Activated naive CD4-positive, alpha-beta T cell treated with anti-CD3 and anti-CD28 coated beads for 36 hours (primary cell): ENCODE data around the gene RPL6. TPM values are rescaled to one million over a fixed set of nuclear protein-coding genes. Genes with fewer than 3 reads are reported as not detected.

Experiments
- CTCF ChIA-PET: fragments of 350-600 bp; sonication (Branson Sonifier 250); formaldehyde crosslinking; loops from one replicate; lab custom pipeline; 2021; ENCODE audit warnings: antibody characterized with exemption; lab: Charles Lee
- DNase-seq: peaks from one replicate; pipeline ENCODE4 v3.0.0-alpha.2; 2020
- H3K27ac Mint-ChIP-seq: one replicate; pipeline ENCODE4 v1.8.0; 2021; ENCODE audit warnings: mild to moderate bottlenecking, mixed read lengths
- H3K27me3 Mint-ChIP-seq: one replicate; pipeline ENCODE4 v1.8.0; 2021; ENCODE audit warnings: low read depth, mixed read lengths
- H3K36me3 Mint-ChIP-seq: one replicate; pipeline ENCODE4 v1.8.0; 2021; ENCODE audit warnings: low read depth, mixed read lengths
- H3K4me1 Mint-ChIP-seq: one replicate; pipeline ENCODE4 v1.8.0; 2021; ENCODE audit warnings: low read depth, mixed read lengths
- H3K4me3 Mint-ChIP-seq: one replicate; pipeline ENCODE4 v1.8.0; 2021; ENCODE audit warnings: mild to moderate bottlenecking, moderate library complexity, mixed read lengths
- H3K9me3 Mint-ChIP-seq: one replicate; pipeline ENCODE4 v1.8.0; 2021; ENCODE audit warnings: mixed read lengths
- intact Hi-C: fragments of 100-400 bp; cut with micrococcal nuclease; formaldehyde crosslinking; loops from one replicate; pipeline ENCODE4 v1.15.1; 2023
- total RNA-seq, 2 experiments: library from RNA; stranded (reverse); gene quantifications; one replicate each; pipeline ENCODE4 v1.2.3, GENCODE V29; 2021

RPL6 gene
- total RNA-seq, 2 experiments from 2014 or later = 2,358 to 2,432 TPM

GRCh38 chr12:112368856-112369255 is 40.5 kb downstream of the RPL6 start:
- no peaks in the 10 kb centered on the region for H3K27me3 Mint-ChIP-seq
- no peak overlapping the region for H3K27ac Mint-ChIP-seq
- intact Hi-C loops = no loop called here
- no peaks in the 10 kb centered on the region for H3K36me3 Mint-ChIP-seq
- CTCF ChIA-PET = no interaction called here
- no peaks in the 10 kb centered on the region for H3K9me3 Mint-ChIP-seq
- H3K4me1 Mint-ChIP-seq = peaks cover 4% of the 10 kb centered on the region
- H3K4me3 Mint-ChIP-seq = no peak overlapping the region
- no peak for DNase-seq

- CTCF ChIA-PET = no interaction called here
- no peaks in the 10 kb centered on the region for H3K27me3 Mint-ChIP-seq
- intact Hi-C loops = no loop called here
- no peak overlapping the region for H3K27ac Mint-ChIP-seq
- peaks cover 4% of the 10 kb centered on the region for H3K4me1 Mint-ChIP-seq
- DNase-seq = no peak
- H3K9me3 Mint-ChIP-seq = no peaks in the 10 kb centered on the region
- H3K4me3 Mint-ChIP-seq = no peak overlapping the region
- H3K36me3 Mint-ChIP-seq = no peaks in the 10 kb centered on the region
Observed at GRCh38 chr12:112367965-112368364, 41.4 kb downstream of the RPL6 start.

- Mint-ChIP-seq H3K36me3 (no peaks in the 10 kb centered on the region), H3K27me3 (no peaks in the 10 kb centered on the region), H3K4me1 (peaks cover 2% of the 10 kb centered on the region), H3K27ac (no peak overlapping the region), H3K9me3 (no peaks in the 10 kb centered on the region), H3K4me3 (no peak overlapping the region)
- intact Hi-C loops = no loop called here
- CTCF ChIA-PET = no interaction called here
- DNase-seq = no peak
Observed at GRCh38 chr12:112362310-112362709, 47.1 kb downstream of the RPL6 start.

- Mint-ChIP-seq H3K27me3 (no peaks in the 10 kb centered on the region), H3K4me1 (peaks cover 2% of the 10 kb centered on the region), H3K4me3 (no peak overlapping the region), H3K36me3 (no peaks in the 10 kb centered on the region), H3K9me3 (no peaks in the 10 kb centered on the region), H3K27ac (no peak overlapping the region)
- no peak for DNase-seq
- CTCF ChIA-PET = interaction anchor here (0.7 kb wide), 1 partner anchor 813 kb away, joined by 3 read pairs; no protein-coding TSS in a partner anchor
- intact Hi-C loops = no loop called here
Observed at GRCh38 chr12:112361271-112361670, 48.1 kb downstream of the RPL6 start.

GRCh38 chr12:112359290-112359689 is 50.1 kb downstream of the RPL6 start:
- intact Hi-C loops = no loop called here
- H3K36me3 Mint-ChIP-seq = no peaks in the 10 kb centered on the region
- CTCF ChIA-PET = interaction anchor here (0.6 to 1.2 kb wide), 2 partner anchors 13 to 104 kb away, joined by 5 read pairs; no protein-coding TSS in a partner anchor
- no peak for DNase-seq
- no peak overlapping the region for H3K27ac Mint-ChIP-seq
- no peaks in the 10 kb centered on the region for H3K9me3 Mint-ChIP-seq
- H3K4me3 Mint-ChIP-seq = no peak overlapping the region
- no peaks in the 10 kb centered on the region for H3K27me3 Mint-ChIP-seq
- H3K4me1 Mint-ChIP-seq = peaks cover 6% of the 10 kb centered on the region

GRCh38 chr12:112357214-112357613 is 52.2 kb downstream of the RPL6 start:
- no peaks in the 10 kb centered on the region for H3K27me3 Mint-ChIP-seq
- no peak overlapping the region for H3K4me3 Mint-ChIP-seq
- no peak for DNase-seq
- CTCF ChIA-PET = interaction anchor here (0.6 to 1.4 kb wide), 3 partner anchors 15 to 960 kb away, joined by 3 read pairs; no protein-coding TSS in a partner anchor
- H3K4me1 Mint-ChIP-seq = peaks cover 20% of the 10 kb centered on the region
- intact Hi-C loops = no loop called here
- H3K9me3 Mint-ChIP-seq = no peaks in the 10 kb centered on the region
- H3K36me3 Mint-ChIP-seq = no peaks in the 10 kb centered on the region
- no peak overlapping the region for H3K27ac Mint-ChIP-seq

Other genes starting within 250 kb of the RPL6 start
- gene HECTD4, start 27.2 kb downstream of the RPL6 start, total RNA-seq = 10 to 100 TPM; 17.6 to 19.2 TPM
- 100 to 1,000 TPM; 137 to 141 TPM for gene PTPN11, start 9.3 kb upstream of the RPL6 start, total RNA-seq